ENCODE data around the gene C1QL4. TPM values are rescaled to one million over a fixed set of nuclear protein-coding genes. Genes with fewer than 3 reads are reported as not detected.
A peak's percentile ranks its signal among the peaks of the same experiment; 100 is the strongest.

The C1QL4 gene
- total RNA-seq, 1 experiment from 2014 or later, result 2.1 TPM

DNA sequence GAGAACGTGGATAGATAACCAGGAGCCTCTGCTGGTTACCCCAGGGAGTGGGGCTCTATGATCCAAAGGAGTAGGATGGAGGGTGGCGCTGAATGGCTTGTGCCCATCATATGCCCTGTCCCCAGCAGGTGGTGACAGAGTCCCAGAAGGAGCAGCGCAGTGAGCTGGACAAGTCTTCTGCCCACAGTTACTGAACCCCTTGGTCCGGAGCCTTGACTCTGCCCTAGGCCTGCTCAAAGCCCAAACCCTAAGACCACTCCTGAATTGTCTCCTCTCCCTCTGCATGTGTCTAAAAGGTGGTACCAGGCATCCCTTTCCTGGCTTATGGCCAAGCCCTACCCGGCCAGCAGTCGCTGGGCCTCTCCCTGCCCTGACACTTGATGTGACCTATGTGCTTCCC lies 38.8 kb downstream of the C1QL4 start:
- BruUV-seq (replicated peaks), result no TSS peak
- Histone ChIP-seq H3K4me3 (ENCODE audit: low read depth in 2 of 2, low read length in 2 of 2) (peak overlapping the region in 1 of 2 experiments; percentile 65; a peak in 1 of 4 replicates), H3K9me3 (ENCODE audit: control insufficient read depth, insufficient read depth, low read depth, low read length) (no peaks in the 10 kb centered on the region), H3K27me3 (ENCODE audit: control insufficient read depth, insufficient read depth, low read length) (no peaks in the 10 kb centered on the region), H3K27ac (ENCODE audit: low read length) (no peak overlapping the region), H3K4me1 (ENCODE audit: control insufficient read depth, insufficient read depth, low read length) (peaks cover 10% of the 10 kb centered on the region), H3K36me3 (ENCODE audit: control insufficient read depth, insufficient read depth, low read length) (no peaks in the 10 kb centered on the region)
- in situ Hi-C loops (cut with HindIII; ENCODE audit: low pct_unique_long_range_greater_than_20kb, low sequenced_read_pairs), result no loop called here
- intact Hi-C loops (cut with micrococcal nuclease; ENCODE audit: unreplicated experiment), result no loop called here
- DNase-seq (ENCODE audit: low read depth, low spot score) (no peak), ATAC-seq (peak; percentile 68)
- no peak for TF ChIP-seq SIN3A (IDR thresholded peaks at IDR 0.05; ENCODE audit: borderline replicate concordance, insufficient read depth, low read depth, low read length)
- TF ChIP-seq, protein P1, sequence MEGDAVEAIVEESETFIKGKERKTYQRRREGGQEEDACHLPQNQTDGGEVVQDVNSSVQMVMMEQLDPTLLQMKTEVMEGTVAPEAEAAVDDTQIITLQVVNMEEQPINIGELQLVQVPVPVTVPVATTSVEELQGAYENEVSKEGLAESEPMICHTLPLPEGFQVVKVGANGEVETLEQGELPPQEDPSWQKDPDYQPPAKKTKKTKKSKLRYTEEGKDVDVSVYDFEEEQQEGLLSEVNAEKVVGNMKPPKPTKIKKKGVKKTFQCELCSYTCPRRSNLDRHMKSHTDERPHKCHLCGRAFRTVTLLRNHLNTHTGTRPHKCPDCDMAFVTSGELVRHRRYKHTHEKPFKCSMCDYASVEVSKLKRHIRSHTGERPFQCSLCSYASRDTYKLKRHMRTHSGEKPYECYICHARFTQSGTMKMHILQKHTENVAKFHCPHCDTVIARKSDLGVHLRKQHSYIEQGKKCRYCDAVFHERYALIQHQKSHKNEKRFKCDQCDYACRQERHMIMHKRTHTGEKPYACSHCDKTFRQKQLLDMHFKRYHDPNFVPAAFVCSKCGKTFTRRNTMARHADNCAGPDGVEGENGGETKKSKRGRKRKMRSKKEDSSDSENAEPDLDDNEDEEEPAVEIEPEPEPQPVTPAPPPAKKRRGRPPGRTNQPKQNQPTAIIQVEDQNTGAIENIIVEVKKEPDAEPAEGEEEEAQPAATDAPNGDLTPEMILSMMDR (IDR thresholded peaks at IDR 0.05), result peak; percentile 41; the same call in 1 of the 2 replicates
- POLR2A ChIA-PET, result no interaction called here
- CTCF ChIA-PET, result interaction anchor here (0.6 to 1.4 kb wide), 3 partner anchors 25 to 60 kb away, joined by 3 to 5 read pairs (median 3); partner anchors contain the start of gene TROAP

DNA sequence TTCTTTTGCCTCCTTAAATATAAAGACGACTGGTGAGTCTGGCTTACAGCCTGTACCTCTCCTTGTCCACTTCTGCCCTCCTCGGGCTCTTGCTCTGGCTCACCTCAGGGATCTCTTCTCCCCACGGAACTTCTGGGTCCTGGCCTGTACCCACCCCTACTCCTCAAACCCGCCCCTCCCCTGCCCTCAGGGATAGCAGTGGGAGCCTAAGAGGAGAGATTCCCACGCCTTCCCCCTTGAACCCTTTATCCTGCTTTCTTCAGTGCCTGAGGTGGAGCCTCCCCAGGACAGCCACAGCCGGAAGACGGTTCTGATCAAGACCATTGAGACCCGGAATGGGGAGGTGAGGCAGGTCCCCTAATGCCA lies 39.3 kb downstream of the C1QL4 start:
- intact Hi-C loops (cut with micrococcal nuclease; ENCODE audit: unreplicated experiment) (no loop called here), in situ Hi-C loops (cut with HindIII; ENCODE audit: low pct_unique_long_range_greater_than_20kb, low sequenced_read_pairs) (no loop called here)
- POLR2A ChIA-PET, result no interaction called here
- ATAC-seq (peak; percentile 52), DNase-seq (ENCODE audit: low read depth, low spot score) (no peak)
- CTCF ChIA-PET, result interaction anchor here (0.6 to 1.4 kb wide), 8 partner anchors 9 to 246 kb away, joined by 3 to 14 read pairs (median 4); partner anchors contain the start of gene TROAP
- H3K36me3 ChIP-seq (ENCODE audit: control insufficient read depth, insufficient read depth, low read length), result no peaks in the 10 kb centered on the region
- H3K4me3 ChIP-seq (ENCODE audit: low read depth in 2 of 2, low read length in 2 of 2), result peak overlapping the region; percentile 47 to 65
- H3K27me3 ChIP-seq (ENCODE audit: control insufficient read depth, insufficient read depth, low read length), result no peaks in the 10 kb centered on the region
- H3K9me3 ChIP-seq (ENCODE audit: control insufficient read depth, insufficient read depth, low read depth, low read length), result no peaks in the 10 kb centered on the region
- peaks cover 10% of the 10 kb centered on the region for H3K4me1 ChIP-seq (ENCODE audit: control insufficient read depth, insufficient read depth, low read length)
- TF ChIP-seq SIN3A (IDR thresholded peaks at IDR 0.05; ENCODE audit: borderline replicate concordance, insufficient read depth, low read depth, low read length) (no peak), TCF7L2 (IDR thresholded peaks at IDR 0.05; ENCODE audit: low read depth, low read length) (no peak), POLR2AphosphoS5 (IDR thresholded peaks at IDR 0.05; ENCODE audit: low read depth, low read length) (no peak)
- TF ChIP-seq, protein P1 (IDR thresholded peaks at IDR 0.05), result no peak
- TF ChIP-seq, protein P2, sequence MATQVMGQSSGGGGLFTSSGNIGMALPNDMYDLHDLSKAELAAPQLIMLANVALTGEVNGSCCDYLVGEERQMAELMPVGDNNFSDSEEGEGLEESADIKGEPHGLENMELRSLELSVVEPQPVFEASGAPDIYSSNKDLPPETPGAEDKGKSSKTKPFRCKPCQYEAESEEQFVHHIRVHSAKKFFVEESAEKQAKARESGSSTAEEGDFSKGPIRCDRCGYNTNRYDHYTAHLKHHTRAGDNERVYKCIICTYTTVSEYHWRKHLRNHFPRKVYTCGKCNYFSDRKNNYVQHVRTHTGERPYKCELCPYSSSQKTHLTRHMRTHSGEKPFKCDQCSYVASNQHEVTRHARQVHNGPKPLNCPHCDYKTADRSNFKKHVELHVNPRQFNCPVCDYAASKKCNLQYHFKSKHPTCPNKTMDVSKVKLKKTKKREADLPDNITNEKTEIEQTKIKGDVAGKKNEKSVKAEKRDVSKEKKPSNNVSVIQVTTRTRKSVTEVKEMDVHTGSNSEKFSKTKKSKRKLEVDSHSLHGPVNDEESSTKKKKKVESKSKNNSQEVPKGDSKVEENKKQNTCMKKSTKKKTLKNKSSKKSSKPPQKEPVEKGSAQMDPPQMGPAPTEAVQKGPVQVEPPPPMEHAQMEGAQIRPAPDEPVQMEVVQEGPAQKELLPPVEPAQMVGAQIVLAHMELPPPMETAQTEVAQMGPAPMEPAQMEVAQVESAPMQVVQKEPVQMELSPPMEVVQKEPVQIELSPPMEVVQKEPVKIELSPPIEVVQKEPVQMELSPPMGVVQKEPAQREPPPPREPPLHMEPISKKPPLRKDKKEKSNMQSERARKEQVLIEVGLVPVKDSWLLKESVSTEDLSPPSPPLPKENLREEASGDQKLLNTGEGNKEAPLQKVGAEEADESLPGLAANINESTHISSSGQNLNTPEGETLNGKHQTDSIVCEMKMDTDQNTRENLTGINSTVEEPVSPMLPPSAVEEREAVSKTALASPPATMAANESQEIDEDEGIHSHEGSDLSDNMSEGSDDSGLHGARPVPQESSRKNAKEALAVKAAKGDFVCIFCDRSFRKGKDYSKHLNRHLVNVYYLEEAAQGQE (IDR thresholded peaks at IDR 0.05; ENCODE audit: insufficient read depth in 1 of 2, low read depth in 2 of 2, low read length in 1 of 2), result no peak
- no peak overlapping the region for H3K27ac ChIP-seq (ENCODE audit: low read length)
- no TSS peak for BruUV-seq (replicated peaks)

All from Panc1 (cell line).